Thyroid gland (tissue), 4 donors: ENCODE results near the gene FRMPD3. TPM values are rescaled to one million over a fixed set of nuclear protein-coding genes. Genes with fewer than 3 reads are reported as not detected.

Experiments
- DNase-seq, 2 donors: peaks; one replicate each; pipeline ENCODE4 v3.0.0-alpha.2; 2019
- H3K27ac ChIP-seq, 3 donors: fragments of 200-600 bp; sonication (generic); 1 replicate in 2 of 3; 2 replicates in 1 of 3; pipeline ENCODE4 v1.5.1; 2016 to 2019; ENCODE audit warnings: mild to moderate bottlenecking in 1 of 3, moderate library complexity in 1 of 3
- H3K27me3 ChIP-seq: fragments of 200-600 bp; sonication (generic); one replicate; pipeline ENCODE4 v1.5.1; 2019
- H3K36me3 ChIP-seq, 2 donors: fragments of 200-600 bp; sonication (generic); one replicate each; pipeline ENCODE4 v1.5.1; 2016 to 2019
- H3K4me1 ChIP-seq, 2 donors: fragments of 200-600 bp; sonication (generic); one replicate each; pipeline ENCODE4 v1.5.1; 2017 to 2019
- H3K4me3 ChIP-seq, 3 donors: fragments of 200-600 bp; sonication (generic); replicated peaks in 1 of 3; 1 replicate in 2 of 3; 2 replicates in 1 of 3; pipeline ENCODE4 v1.5.1; 2016; ENCODE audit warnings: mild to moderate bottlenecking in 1 of 3
- H3K9me3 ChIP-seq: fragments of 200-600 bp; sonication (generic); one replicate; pipeline ENCODE4 v1.5.1; 2017
- POLR2A ChIP-seq, 2 donors: fragments of 450-650 bp; IDR thresholded peaks; one replicate each; pipeline ENCODE4 v1.6.1; 2017; ENCODE audit warnings: antibody characterized with exemption in 2 of 2, mild to moderate bottlenecking in 2 of 2, moderate library complexity in 1 of 2
- WGBS, 2 donors: methylation state at CpG; one replicate each; pipeline ENCODE4 v1.1.5; 2017; 5-methylcytosine and 5-hydroxymethylcytosine counted together
- intact Hi-C: fragments of 100-400 bp; cut with DNase I; formaldehyde crosslinking; loops from one replicate; pipeline ENCODE4 v1.15.1; 2023
- total RNA-seq, 4 donors: library from RNA; depleted of rRNA; stranded (reverse); fragments of >200 nt; gene quantifications; one replicate each; pipeline ENCODE4 v1.2.3, GENCODE V29; 2016
- TF ChIP-seq, protein P1 (sequence below), 6 experiments: fragments of 200-600 bp in 3 of 6; fragments of 450-650 bp in 3 of 6; sonication (generic) in 3 of 6; IDR thresholded peaks; one replicate each; pipeline ENCODE4 v1.5.1; 2016 to 2019; ENCODE audit warnings: antibody characterized with exemption in 6 of 6, mild to moderate bottlenecking in 2 of 6, inconsistent platforms in 1 of 6, moderate library complexity in 1 of 6

FRMPD3 gene
- total RNA-seq, 4 donors from 2014 or later = 6.8 to 12.1 (median 8.2) TPM

DNA sequence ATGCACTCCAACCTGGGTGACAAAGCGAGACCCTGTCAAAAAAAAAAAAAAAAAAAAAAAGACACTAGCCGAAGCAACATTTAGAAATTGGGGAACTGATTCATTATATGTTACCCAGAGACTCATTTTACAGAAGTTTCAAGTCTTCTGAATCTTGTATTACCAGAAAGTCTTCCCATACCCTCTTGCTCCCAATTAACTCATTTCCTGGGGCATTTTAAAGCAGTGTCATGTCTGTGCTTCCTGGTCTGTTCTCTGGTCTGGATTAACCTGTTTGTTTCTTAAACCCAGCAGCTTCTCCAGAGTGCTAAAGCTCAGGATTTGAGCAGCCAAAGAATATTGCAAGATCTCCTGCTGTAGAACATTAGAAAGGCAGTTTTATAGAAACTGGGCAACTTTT lies 43.7 kb downstream of the FRMPD3 start:
- Histone ChIP-seq H3K9me3 (no peaks in the 10 kb centered on the region), H3K36me3 (no peaks in the 10 kb centered on the region), H3K4me1 (peaks cover 0 to under 1% of the 10 kb centered on the region in 2 donors), H3K27ac (no peak overlapping the region), H3K4me3 (no peak overlapping the region), H3K27me3 (no peaks in the 10 kb centered on the region)
- no peak for TF ChIP-seq POLR2A (IDR thresholded peaks at IDR 0.05)
- TF ChIP-seq, protein P1, sequence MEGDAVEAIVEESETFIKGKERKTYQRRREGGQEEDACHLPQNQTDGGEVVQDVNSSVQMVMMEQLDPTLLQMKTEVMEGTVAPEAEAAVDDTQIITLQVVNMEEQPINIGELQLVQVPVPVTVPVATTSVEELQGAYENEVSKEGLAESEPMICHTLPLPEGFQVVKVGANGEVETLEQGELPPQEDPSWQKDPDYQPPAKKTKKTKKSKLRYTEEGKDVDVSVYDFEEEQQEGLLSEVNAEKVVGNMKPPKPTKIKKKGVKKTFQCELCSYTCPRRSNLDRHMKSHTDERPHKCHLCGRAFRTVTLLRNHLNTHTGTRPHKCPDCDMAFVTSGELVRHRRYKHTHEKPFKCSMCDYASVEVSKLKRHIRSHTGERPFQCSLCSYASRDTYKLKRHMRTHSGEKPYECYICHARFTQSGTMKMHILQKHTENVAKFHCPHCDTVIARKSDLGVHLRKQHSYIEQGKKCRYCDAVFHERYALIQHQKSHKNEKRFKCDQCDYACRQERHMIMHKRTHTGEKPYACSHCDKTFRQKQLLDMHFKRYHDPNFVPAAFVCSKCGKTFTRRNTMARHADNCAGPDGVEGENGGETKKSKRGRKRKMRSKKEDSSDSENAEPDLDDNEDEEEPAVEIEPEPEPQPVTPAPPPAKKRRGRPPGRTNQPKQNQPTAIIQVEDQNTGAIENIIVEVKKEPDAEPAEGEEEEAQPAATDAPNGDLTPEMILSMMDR (IDR thresholded peaks at IDR 0.05) = no peak
- no peak for DNase-seq
- intact Hi-C loops = no loop called here
- 76 to 84% methylated on average over 2 of the region's 2 CpGs for WGBS, 2 donors

DNA sequence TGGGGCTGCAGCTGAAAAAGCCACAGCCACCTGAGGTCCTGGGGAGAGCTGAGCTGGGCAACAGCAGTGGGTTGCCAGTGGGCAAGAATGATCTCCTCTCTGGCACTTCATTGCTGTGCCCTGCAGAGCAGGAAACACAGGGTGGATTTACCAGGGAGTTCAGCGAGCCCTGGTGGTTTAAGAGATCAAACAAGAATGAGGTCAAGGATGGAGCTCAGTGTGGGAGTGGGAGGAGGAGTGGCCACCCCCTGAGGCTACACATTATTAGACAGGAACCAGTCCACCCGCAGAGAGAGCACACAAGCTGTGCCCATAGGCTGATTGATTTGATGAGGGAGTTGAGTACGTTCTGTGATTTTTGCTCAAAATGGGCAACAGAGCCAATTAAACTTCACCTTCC lies 47.3 kb downstream of the FRMPD3 start:
- H3K27me3 ChIP-seq = no peaks in the 10 kb centered on the region
- no peak for TF ChIP-seq POLR2A (IDR thresholded peaks at IDR 0.05)
- TF ChIP-seq, protein P1 (IDR thresholded peaks at IDR 0.05) = no peak
- no peak overlapping the region for H3K4me3 ChIP-seq
- no peaks in the 10 kb centered on the region for H3K36me3 ChIP-seq
- 57 to 78% methylated on average over 2 to 3 of the region's 3 CpGs for WGBS, 2 donors
- intact Hi-C loops = no loop called here
- no peak overlapping the region for H3K27ac ChIP-seq
- no peaks in the 10 kb centered on the region for H3K9me3 ChIP-seq
- no peak for DNase-seq
- H3K4me1 ChIP-seq = no peaks in the 10 kb centered on the region

Other genes with a start within 250 kb of the FRMPD3 start
- 10 to 100 TPM; 10.6 to 16.1 (median 15.3) TPM for gene NUP62CL, start 243.2 kb upstream of the FRMPD3 start, total RNA-seq
- not detected for gene DNAAF6, start 243.0 kb upstream of the FRMPD3 start, total RNA-seq
- gene PRPS1, start 178.9 kb downstream of the FRMPD3 start, total RNA-seq = 10 to 100 TPM; 45.1 to 69.6 (median 62.8) TPM